Neural progenitor cell (in vitro differentiated cells): ENCODE measurements around the gene KLHL8.

ENCODE experiments used
- EZH2phosphoT487 ChIP-seq: fragments of 200-600 bp; sonication (generic); IDR thresholded peaks from 2 replicates; pipeline ENCODE4 v1.6.1; 2017; ENCODE audit warnings: antibody characterized with exemption
- TF ChIP-seq, protein P1 (sequence below): fragments of 200-600 bp; sonication (generic); IDR thresholded peaks from 2 replicates; pipeline ENCODE4 v1.5.1; 2017; ENCODE audit warnings: antibody characterized with exemption, mild to moderate bottlenecking

DNA sequence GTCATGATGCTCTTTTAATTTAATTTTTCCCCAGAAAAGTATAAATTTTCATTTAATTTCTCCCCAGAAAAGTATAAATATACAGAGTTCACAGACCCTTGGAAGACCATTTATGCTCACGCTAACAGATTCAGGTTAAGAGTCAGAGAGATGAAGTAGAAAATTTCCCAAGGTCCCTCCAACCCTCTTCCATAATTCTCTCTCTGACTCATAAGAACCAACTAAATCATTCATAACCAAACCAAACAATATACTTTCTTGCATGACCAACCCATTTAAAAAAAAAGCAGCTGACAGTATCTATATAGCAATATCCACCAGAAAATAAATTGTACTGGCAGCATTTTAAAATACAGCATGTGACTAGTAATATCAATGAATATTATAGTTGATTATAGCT, 3.9 kb downstream of the KLHL8 start:
- TF ChIP-seq, protein P1, sequence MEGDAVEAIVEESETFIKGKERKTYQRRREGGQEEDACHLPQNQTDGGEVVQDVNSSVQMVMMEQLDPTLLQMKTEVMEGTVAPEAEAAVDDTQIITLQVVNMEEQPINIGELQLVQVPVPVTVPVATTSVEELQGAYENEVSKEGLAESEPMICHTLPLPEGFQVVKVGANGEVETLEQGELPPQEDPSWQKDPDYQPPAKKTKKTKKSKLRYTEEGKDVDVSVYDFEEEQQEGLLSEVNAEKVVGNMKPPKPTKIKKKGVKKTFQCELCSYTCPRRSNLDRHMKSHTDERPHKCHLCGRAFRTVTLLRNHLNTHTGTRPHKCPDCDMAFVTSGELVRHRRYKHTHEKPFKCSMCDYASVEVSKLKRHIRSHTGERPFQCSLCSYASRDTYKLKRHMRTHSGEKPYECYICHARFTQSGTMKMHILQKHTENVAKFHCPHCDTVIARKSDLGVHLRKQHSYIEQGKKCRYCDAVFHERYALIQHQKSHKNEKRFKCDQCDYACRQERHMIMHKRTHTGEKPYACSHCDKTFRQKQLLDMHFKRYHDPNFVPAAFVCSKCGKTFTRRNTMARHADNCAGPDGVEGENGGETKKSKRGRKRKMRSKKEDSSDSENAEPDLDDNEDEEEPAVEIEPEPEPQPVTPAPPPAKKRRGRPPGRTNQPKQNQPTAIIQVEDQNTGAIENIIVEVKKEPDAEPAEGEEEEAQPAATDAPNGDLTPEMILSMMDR = no peak
- TF ChIP-seq EZH2phosphoT487 = no peak
